COLO668 (cell line): ENCODE results near the gene CELF1.

Experiments used
- DNase-seq: peaks from one replicate; lab custom pipeline; 2025; ENCODE audit not compliant: unreplicated experiment; lab: John Stamatoyannopoulos, UW

CELF1 gene

DNA sequence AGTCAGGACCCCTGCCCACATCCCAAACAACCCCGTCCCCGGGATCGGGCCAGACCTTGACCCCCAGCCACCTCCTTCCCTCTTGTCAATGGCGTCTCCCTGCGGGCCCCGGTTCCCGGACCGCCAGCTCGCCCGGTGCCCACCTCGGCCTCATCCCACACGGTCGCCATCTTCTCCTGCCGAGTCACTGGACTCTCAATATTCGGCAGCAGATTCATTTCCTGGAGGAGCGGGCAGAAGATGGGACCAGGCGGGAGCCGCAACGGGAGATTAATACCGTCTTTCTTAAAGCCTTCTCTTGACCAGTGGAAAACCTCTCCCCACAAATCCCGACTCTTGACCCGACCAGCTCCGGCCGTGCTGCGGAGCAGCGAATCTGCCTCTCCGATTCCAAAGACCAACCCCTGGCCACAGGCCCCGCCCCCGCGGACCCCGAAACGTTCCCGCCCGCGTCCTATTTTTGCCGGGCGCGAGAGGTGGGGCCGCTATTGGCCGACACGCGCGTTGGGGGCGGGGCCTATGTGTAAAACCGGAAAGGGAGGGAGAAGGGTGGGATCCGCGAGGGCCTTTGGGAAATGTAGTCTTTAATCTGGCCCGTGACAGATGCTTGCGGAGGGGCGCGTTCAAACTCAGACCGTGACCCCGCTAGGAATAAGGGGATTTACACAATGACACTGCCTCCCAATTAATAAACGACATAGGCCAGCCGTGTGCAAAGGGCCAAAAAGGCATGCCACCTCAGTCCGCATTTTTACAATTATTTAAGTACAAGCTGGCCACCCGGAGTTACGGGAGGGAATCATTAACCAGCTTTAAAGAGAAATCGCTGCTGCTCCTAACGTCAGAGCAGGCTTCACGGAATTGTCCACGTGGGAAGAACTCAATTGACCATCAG lies 126.6 kb downstream of the CELF1 start, which contains the start of gene PSMC3:
Gene PSMC3 (minus strand): TSS at position 378 of the 895 bp plus-strand sequence. CDS start 160 bp downstream, at position 218.
- peak; percentile 100 for DNase-seq

DNA sequence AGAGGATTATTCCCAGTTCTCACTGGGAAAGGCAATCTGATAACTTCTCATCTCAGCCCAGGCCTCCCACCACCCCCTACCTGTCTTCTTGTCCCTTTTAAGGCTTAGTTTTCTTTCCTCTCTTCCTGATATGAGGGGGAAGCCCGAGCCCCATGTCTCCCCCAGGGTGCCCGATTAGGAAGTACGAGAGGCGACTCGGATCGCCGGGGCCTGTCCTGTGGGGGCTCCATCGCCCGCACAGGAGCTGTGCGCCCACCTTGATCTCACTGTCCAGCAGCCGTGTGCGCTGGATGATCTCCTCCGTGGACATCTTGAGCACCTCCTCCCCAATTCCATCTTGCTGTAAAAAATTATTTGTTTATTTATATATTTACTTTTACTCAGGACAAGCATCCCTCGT lies 127.3 kb downstream of the CELF1 start:
- no peak for DNase-seq

DNA sequence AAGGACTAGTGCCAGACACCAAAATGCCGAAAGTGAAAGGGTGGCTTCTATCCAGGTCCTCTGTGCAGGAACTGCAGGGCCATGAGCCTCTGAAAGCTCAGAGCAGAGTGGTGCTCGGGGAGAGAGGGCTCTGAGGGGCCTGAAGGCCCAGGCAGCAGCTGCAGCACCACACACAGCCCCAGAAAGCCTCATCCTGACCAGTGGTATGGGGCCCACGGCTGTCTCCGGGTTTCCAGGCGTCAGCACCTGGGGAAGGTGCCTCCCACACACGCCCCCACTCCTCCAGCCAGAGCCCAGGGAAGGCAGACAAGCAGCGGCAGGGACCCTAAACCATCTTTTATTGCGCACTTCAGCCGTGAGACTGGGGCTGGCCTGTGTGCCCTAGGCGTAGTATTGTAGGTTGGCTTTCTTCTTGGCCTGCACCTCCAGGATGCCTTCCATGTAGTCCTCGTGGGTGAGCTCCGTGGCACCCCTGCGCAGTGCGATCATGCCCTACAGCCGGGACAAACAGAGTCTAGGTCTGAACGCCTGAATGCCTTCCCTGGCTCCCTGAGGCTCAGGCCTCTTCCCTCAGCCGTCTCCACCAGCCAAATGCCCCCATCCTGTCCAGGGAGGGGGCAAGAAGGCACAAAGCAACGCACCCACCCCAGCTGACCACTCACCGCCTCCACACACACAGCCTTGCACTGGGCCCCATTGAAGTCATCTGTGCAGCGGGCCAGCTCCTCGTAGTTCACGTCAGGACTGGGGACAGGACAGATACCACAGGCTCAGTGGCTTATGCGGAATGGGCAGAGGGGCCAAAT lies 134.3 kb downstream of the CELF1 start:
- no peak for DNase-seq

DNA sequence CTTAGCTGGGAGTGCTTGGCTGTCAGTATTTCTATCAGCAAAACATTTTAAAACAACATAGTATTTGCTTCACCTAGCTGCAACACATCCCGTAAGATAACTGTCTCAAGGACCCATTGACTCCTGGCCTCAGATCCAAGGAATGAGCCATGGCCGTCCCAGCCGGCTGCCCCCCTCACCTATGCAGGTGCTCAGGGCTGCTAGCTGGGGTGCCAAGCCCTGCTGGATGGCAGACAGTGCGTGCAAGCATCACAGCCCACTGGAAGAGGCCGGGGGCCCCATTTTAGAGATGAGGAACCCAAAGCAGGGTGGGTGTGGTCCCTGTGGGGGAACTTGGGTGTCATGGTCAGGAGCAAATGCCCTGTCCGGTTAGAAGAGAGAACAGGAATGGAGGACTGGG lies 135.2 kb downstream of the CELF1 start:
- no peak for DNase-seq

DNA sequence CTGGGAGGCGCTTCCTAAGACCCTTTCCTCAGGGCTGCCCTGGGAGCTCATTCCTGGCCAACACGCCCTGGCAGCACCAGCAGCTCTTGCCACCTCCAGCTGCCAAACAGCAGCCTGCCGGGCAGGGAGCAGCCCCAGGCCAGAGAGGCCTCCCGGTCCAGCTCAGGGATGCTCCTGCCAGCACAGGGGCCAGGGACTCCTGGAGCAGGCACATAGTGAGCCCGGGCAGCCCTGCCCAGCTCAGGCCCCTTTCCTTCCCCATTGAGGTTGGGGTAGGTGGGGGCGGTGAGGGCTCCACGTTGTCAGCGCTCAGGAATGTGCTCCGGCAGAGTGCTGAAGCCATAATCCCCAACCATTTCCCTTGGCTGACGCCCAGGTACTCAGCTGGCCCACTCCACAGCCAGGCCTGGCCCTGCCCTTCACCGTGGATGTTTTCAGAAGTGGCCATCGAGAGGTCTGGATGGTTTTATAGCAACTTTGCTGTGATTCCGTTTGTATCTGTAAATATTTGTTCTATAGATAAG lies 136.9 kb downstream of the CELF1 start:
- DNase-seq: no peak
